ENCODE measurements around the gene ANKS6. TPM values are rescaled to one million over a fixed set of nuclear protein-coding genes. Genes with fewer than 3 reads are reported as not detected.
A peak's percentile ranks its signal among the peaks of the same experiment; 100 is the strongest.

Gene ANKS6
- total and polyA plus RNA-seq, 2 of the 4 experiments (the other 2 are of a cell fraction): 9.0 to 23.6 TPM

GRCh38 chr9:98808411-98808815 is 12.1 kb upstream of the ANKS6 start:
- TF ChIP-seq RCOR1 (IDR thresholded peaks at IDR 0.05; ENCODE audit: insufficient replicate concordance, low read length): no peak
- TF ChIP-seq MAFK (IDR thresholded peaks at IDR 0.05; ENCODE audit: low read depth, low read length): no peak
- no peak for TF ChIP-seq FOS (IDR thresholded peaks at IDR 0.05; ENCODE audit: low read depth, low read length)
- no peak for TF ChIP-seq MAZ (IDR thresholded peaks at IDR 0.05; ENCODE audit: borderline replicate concordance, low read depth, low read length)
- TF ChIP-seq RAD21 (IDR thresholded peaks at IDR 0.05; ENCODE audit: low read length): no peak
- TF ChIP-seq ELK1 (IDR thresholded peaks at IDR 0.05; ENCODE audit: borderline replicate concordance, low read depth, low read length): no peak
- no peak for TF ChIP-seq CEBPB (IDR thresholded peaks at IDR 0.05; ENCODE audit: low read depth, low read length)
- Histone ChIP-seq H3K27me3 (ENCODE audit: control insufficient read depth, insufficient read depth, low read length) (peaks cover 12% of the 10 kb centered on the region), H3K4me3 (ENCODE audit: insufficient read depth, low read depth, low read length) (peak overlapping the region; percentile 70), H2BK20ac (ENCODE audit: low read depth, low read length) (no peak overlapping the region), H3K9ac (ENCODE audit: low read depth, low read length) (peak overlapping the region; percentile 28; the same call in 1 of the 2 replicates), H2BK5ac (ENCODE audit: low read depth, low read length, poor library complexity, severe bottlenecking) (no peak overlapping the region), H2BK15ac (ENCODE audit: low read depth, low read length) (no peak overlapping the region), H3K18ac (ENCODE audit: low read depth, low read length) (no peak overlapping the region), H3K27ac (ENCODE audit: insufficient read depth, low read length) (no peak overlapping the region), H4K5ac (ENCODE audit: low read depth, low read length) (no peak overlapping the region), H3K56ac (ENCODE audit: extremely low read depth, insufficient read depth, low read length) (no peak overlapping the region), H3K79me1 (ENCODE audit: low read depth in 1 of 2, low read length in 2 of 2) (no peaks in the 10 kb centered on the region), H3K9me1 (ENCODE audit: insufficient read depth, low read length) (peaks cover 6% of the 10 kb centered on the region), H3K36me3 (ENCODE audit: control insufficient read depth, insufficient read depth, low read length) (no peaks in the 10 kb centered on the region), H3K4me2 (ENCODE audit: low read depth, low read length) (peak overlapping the region; percentile 96), H3K23ac (ENCODE audit: low read depth, low read length) (no peak overlapping the region), H4K91ac (ENCODE audit: insufficient read depth, low read depth, low read length) (no peak overlapping the region), H2AK5ac (ENCODE audit: low read depth, low read length) (peak overlapping the region; percentile 18; the same call in 1 of the 2 replicates), H3K4me1 (ENCODE audit: control insufficient read depth, insufficient read depth, low read length) (peaks cover 22% of the 10 kb centered on the region), H3K4ac (ENCODE audit: low read depth, low read length) (no peak overlapping the region), H3K9me3 (ENCODE audit: control insufficient read depth, insufficient read depth, low read length) (no peaks in the 10 kb centered on the region), H2AFZ (replicated peaks; ENCODE audit: low read length, poor library complexity) (peak overlapping the region; percentile 90), H4K20me1 (ENCODE audit: insufficient read depth, low read length) (no peaks in the 10 kb centered on the region), H4K8ac (ENCODE audit: low read depth in 2 of 2, low read length in 2 of 2) (no peak overlapping the region), H2BK120ac (ENCODE audit: low read depth, low read length) (no peak overlapping the region), H3K14ac (replicated peaks; ENCODE audit: low read depth, low read length) (no peak overlapping the region), H2AK9ac (replicated peaks; ENCODE audit: low read depth, low read length, poor library complexity) (peak overlapping the region; percentile 70)
- 60% methylated on average over 2 of the region's 17 CpGs; no CpG with 5 or more reads in 1 of the 2 experiments for WGBS, 2 experiments (ENCODE audit: extremely low coverage in 2 of 2, insufficient read length in 1 of 2)
- in situ Hi-C loops (cut with MboI; ENCODE audit: low sequenced_read_pairs) (no loop called here), dilution Hi-C loops (cut with HindIII; ENCODE audit: low sequenced_read_pairs, unreplicated experiment) (no loop called here), intact Hi-C loops (cut with micrococcal nuclease) (no loop called here)
- POLR2A ChIA-PET (ENCODE audit: unreplicated experiment): no interaction called here
- CTCF ChIA-PET: interaction anchor here (1.3 kb wide), 1 partner anchor 10 kb away, joined by 3 read pairs; no protein-coding TSS in a partner anchor
- no TSS peak for BruUV-seq (replicated peaks)
- ATAC-seq (ENCODE audit: low read depth) (no peak), DNase-seq (no peak)

Data from IMR-90 (cell line).